Body of pancreas (tissue), 4 donors: Measurements from ENCODE around the gene PTK7. TPM values are rescaled to one million over a fixed set of nuclear protein-coding genes. Genes with fewer than 3 reads are reported as not detected.

Experiments
- ATAC-seq: fragments of 150-250 bp; one replicate; pipeline ENCODE4 v1.9.1; 2016
- DNase-seq, 4 donors: peaks; one replicate each; pipeline ENCODE4 v3.0.0-alpha.2; 2019
- H3K27ac ChIP-seq, 4 donors: fragments of 200-600 bp; sonication (generic); 1 replicate in 3 of 4; 2 replicates in 1 of 4; pipeline versions ENCODE4 v1.5.1 to v1.6.1; 2016 to 2019; ENCODE audit warnings: mild to moderate bottlenecking in 1 of 4, mixed read lengths in 1 of 4, moderate library complexity in 1 of 4
- H3K27me3 ChIP-seq, 2 donors: fragments of 200-600 bp; sonication (generic); one replicate each; pipeline ENCODE4 v1.6.0; 2016; ENCODE audit warnings: mild to moderate bottlenecking in 1 of 2
- H3K36me3 ChIP-seq, 2 donors: fragments of 200-600 bp; sonication (generic); replicated peaks in 1 of 2; 2 replicates each; pipeline ENCODE4 v1.5.1; 2016; ENCODE audit warnings: low read depth in 2 of 2; ENCODE audit not compliant: insufficient read depth in 1 of 2
- H3K4me1 ChIP-seq: fragments of 200-600 bp; sonication (generic); one replicate; pipeline ENCODE4 v1.6.0; 2016
- H3K4me3 ChIP-seq, 2 donors: fragments of 200-600 bp; sonication (generic); 1 replicate in 1 of 2; 2 replicates in 1 of 2; pipeline ENCODE4 v1.5.1; 2016 to 2019
- H3K9me3 ChIP-seq, 3 donors: fragments of 200-600 bp; sonication (generic); 1 replicate in 2 of 3; 2 replicates in 1 of 3; pipeline ENCODE4 v1.5.1; 2016
- POLR2A ChIP-seq, 3 donors: fragments of 450-650 bp; IDR thresholded peaks; one replicate each; pipeline ENCODE4 v1.6.1; 2016; ENCODE audit warnings: antibody characterized with exemption in 3 of 3, mild to moderate bottlenecking in 2 of 3
- WGBS, 2 donors: methylation state at CpG; one replicate each; pipeline ENCODE4 v1.1.5; 2017; 5-methylcytosine and 5-hydroxymethylcytosine counted together
- intact Hi-C: fragments of 100-400 bp; cut with DNase I; formaldehyde crosslinking; loops from one replicate; pipeline ENCODE4 v1.15.1; 2023
- total RNA-seq, 2 donors: library from RNA; depleted of rRNA; stranded (reverse); fragments of >200 nt; gene quantifications; one replicate each; pipeline ENCODE4 v1.1.0, GENCODE V29; 2016
- TF ChIP-seq, protein P1 (sequence below), 7 experiments: fragments of 450-650 bp in 4 of 7; fragments of 200-600 bp in 3 of 7; sonication (generic) in 3 of 7; IDR thresholded peaks; one replicate each; pipeline ENCODE4 v1.5.1; 2016 to 2019; ENCODE audit warnings: antibody characterized with exemption in 7 of 7

Gene PTK7
- total RNA-seq, 2 donors from 2014 or later: 26.4 to 28.0 TPM

- Histone ChIP-seq H3K36me3 (peaks cover 0 to 2% of the 10 kb centered on the region in 2 donors), H3K4me1 (no peaks in the 10 kb centered on the region), H3K27me3 (no peaks in the 10 kb centered on the region), H3K27ac (no peak overlapping the region), H3K4me3 (no peak overlapping the region), H3K9me3 (no peaks in the 10 kb centered on the region)
- TF ChIP-seq, protein P1, sequence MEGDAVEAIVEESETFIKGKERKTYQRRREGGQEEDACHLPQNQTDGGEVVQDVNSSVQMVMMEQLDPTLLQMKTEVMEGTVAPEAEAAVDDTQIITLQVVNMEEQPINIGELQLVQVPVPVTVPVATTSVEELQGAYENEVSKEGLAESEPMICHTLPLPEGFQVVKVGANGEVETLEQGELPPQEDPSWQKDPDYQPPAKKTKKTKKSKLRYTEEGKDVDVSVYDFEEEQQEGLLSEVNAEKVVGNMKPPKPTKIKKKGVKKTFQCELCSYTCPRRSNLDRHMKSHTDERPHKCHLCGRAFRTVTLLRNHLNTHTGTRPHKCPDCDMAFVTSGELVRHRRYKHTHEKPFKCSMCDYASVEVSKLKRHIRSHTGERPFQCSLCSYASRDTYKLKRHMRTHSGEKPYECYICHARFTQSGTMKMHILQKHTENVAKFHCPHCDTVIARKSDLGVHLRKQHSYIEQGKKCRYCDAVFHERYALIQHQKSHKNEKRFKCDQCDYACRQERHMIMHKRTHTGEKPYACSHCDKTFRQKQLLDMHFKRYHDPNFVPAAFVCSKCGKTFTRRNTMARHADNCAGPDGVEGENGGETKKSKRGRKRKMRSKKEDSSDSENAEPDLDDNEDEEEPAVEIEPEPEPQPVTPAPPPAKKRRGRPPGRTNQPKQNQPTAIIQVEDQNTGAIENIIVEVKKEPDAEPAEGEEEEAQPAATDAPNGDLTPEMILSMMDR (IDR thresholded peaks at IDR 0.05): no peak
- TF ChIP-seq POLR2A (IDR thresholded peaks at IDR 0.05): no peak
- intact Hi-C loops: no loop called here
- no peak for ATAC-seq
- 77 to 78% methylated on average over 6 of the region's 6 CpGs for WGBS, 2 donors
- DNase-seq: no peak
These were observed 113.7 kb downstream of the PTK7 start for GRCh38 chr6:43189776-43190304.

DNA sequence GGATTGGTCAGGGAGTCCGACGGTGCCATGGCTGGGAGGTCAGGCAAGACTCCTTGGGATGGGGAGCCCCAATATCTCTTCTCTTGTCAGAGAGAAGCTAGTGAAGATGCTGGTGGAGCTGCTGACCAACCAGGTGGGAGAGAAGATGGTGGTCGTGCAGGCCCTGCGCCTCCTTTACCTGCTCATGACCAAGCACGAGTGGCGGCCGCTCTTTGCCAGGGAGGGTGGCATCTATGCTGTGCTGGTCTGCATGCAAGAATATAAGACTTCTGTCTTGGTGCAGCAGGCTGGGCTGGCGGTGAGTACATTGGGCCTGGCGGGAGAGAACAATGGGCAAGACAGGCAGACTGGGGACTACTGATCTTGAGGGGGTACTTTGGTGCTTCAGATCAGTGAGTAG, 116.8 kb downstream of the PTK7 start:
- 93 to 96% methylated on average over 6 to 9 of the region's 9 CpGs for WGBS, 2 donors
- intact Hi-C loops: no loop called here
- Histone ChIP-seq H3K36me3 (peaks cover 0 to 11% of the 10 kb centered on the region in 2 donors), H3K27ac (no peak overlapping the region), H3K4me1 (no peaks in the 10 kb centered on the region), H3K27me3 (no peaks in the 10 kb centered on the region), H3K4me3 (no peak overlapping the region), H3K9me3 (no peaks in the 10 kb centered on the region)
- DNase-seq (no peak), ATAC-seq (no peak)
- TF ChIP-seq POLR2A (IDR thresholded peaks at IDR 0.05): no peak
- TF ChIP-seq, protein P1 (IDR thresholded peaks at IDR 0.05): no peak

GRCh38 chr6:43193929-43194328, 117.8 kb downstream of the PTK7 start:
- Histone ChIP-seq H3K4me1 (no peaks in the 10 kb centered on the region), H3K9me3 (no peaks in the 10 kb centered on the region), H3K36me3 (peaks cover 0 to 15% of the 10 kb centered on the region in 2 donors), H3K27ac (no peak overlapping the region), H3K4me3 (no peak overlapping the region), H3K27me3 (no peaks in the 10 kb centered on the region)
- TF ChIP-seq, protein P1 (IDR thresholded peaks at IDR 0.05): no peak
- DNase-seq (no peak), ATAC-seq (no peak)
- intact Hi-C loops: no loop called here
- 94 to 96% methylated on average over 5 of the region's 5 CpGs for WGBS, 2 donors

DNA sequence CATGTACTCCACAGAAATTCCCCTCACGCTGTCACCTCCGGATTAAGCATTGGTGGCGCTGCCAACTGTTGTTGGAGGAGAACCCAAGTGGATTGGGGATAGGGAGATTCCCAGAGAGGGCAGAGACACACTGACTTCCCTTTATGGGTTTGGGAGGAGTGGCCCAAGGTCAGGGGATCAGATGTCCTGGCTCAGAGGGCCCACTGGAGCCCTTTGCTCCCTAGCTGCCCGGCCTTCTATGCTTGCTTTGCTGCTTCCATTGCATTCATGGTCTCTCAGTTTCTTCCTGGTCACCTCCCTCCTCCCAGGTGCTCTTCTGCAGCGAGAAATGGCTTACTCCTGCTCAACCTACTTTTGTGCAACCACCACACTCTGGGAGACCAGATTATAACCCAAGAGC, 120.2 kb downstream of the PTK7 start:
- 88 to 90% methylated on average over 5 of the region's 5 CpGs for WGBS, 2 donors
- H3K4me3 ChIP-seq: no peak overlapping the region
- ATAC-seq (no peak), DNase-seq (no peak)
- no peak overlapping the region for H3K27ac ChIP-seq
- H3K4me1 ChIP-seq: no peaks in the 10 kb centered on the region
- intact Hi-C loops: no loop called here
- no peaks in the 10 kb centered on the region for H3K9me3 ChIP-seq
- TF ChIP-seq POLR2A (IDR thresholded peaks at IDR 0.05): no peak
- TF ChIP-seq, protein P1 (IDR thresholded peaks at IDR 0.05): no peak
- peaks cover 0 to 19% of the 10 kb centered on the region in 2 donors for H3K36me3 ChIP-seq
- no peaks in the 10 kb centered on the region for H3K27me3 ChIP-seq

- TF ChIP-seq POLR2A (IDR thresholded peaks at IDR 0.05): no peak
- TF ChIP-seq, protein P1 (IDR thresholded peaks at IDR 0.05): no peak
- Histone ChIP-seq H3K4me3 (no peak overlapping the region), H3K9me3 (no peaks in the 10 kb centered on the region), H3K4me1 (no peaks in the 10 kb centered on the region), H3K27me3 (no peaks in the 10 kb centered on the region), H3K36me3 (peaks cover 0 to 19% of the 10 kb centered on the region in 2 donors), H3K27ac (no peak overlapping the region)
- WGBS, 2 donors: 90 to 100% methylated on average over 6 of the region's 6 CpGs
- intact Hi-C loops: no loop called here
- DNase-seq (no peak), ATAC-seq (no peak)
These were observed 123.8 kb downstream of the PTK7 start for GRCh38 chr6:43199912-43200311.
